Right ventricle myocardium inferior (tissue), 1 donor: Measurements from ENCODE around the gene XRCC6. TPM values are rescaled to one million over a fixed set of nuclear protein-coding genes. Genes with fewer than 3 reads are reported as not detected.
"Not testable (repeated sequence)": the region's sequence is repeated elsewhere in the genome, so short reads cannot be mapped to it uniquely, and the experiment has no call there.

Experiments used
- ATAC-seq: fragments of 200-7000 bp; cut with Tn5 transposase; one replicate; pipeline ENCODE4 v1.9.1; 2020; ENCODE audit warnings: mild to moderate bottlenecking, moderate library complexity
- DNase-seq: peaks from one replicate; pipeline ENCODE4 v3.0.0; 2021; ENCODE audit errors: missing footprints
- intact Hi-C: fragments of 100-400 bp; cut with DNase I; formaldehyde crosslinking; loops from one replicate; pipeline ENCODE4 v1.11.0; 2022
- total RNA-seq: library from RNA; stranded (reverse); fragmentation: NEBNext Ultra II Directional; extraction: Animal tissue kit (Norgen Biotek cat#: 25700); gene quantifications from one replicate; pipeline ENCODE4 v1.2.1, GENCODE V29; 2021
- donor health status: DM: no; HTN: yes; CAD: no; lungs with severe emphysema.

The XRCC6 gene
- total RNA-seq, 1 donor from 2014 or later: 172 TPM

GRCh38 chr22:41638124-41638523 lies 17.0 kb downstream of the XRCC6 start:
- intact Hi-C loops: no loop called here
- ATAC-seq (no peak), DNase-seq (no peak)

GRCh38 chr22:41638748-41639147 lies 17.7 kb downstream of the XRCC6 start:
- intact Hi-C loops: no loop called here
- ATAC-seq: peak; percentile 15
- DNase-seq: no peak

GRCh38 chr22:41641854-41642253 lies 20.8 kb downstream of the XRCC6 start:
- intact Hi-C loops: no loop called here
- ATAC-seq (no peak), DNase-seq (no peak)

- no peak for DNase-seq
- no peak for ATAC-seq
- intact Hi-C loops: no loop called here
These were observed 21.4 kb downstream of the XRCC6 start for GRCh38 chr22:41642331-41643110.

- intact Hi-C loops: no loop called here
- ATAC-seq (no peak), DNase-seq (no peak)
These were observed 26.7 kb downstream of the XRCC6 start for GRCh38 chr22:41647771-41648170.

GRCh38 chr22:41648432-41648831 lies 27.3 kb downstream of the XRCC6 start:
- DNase-seq: no peak
- ATAC-seq: no peak
- intact Hi-C loops: no loop called here

GRCh38 chr22:41650229-41650628 lies 29.1 kb downstream of the XRCC6 start:
- DNase-seq: no peak
- intact Hi-C loops: no loop called here
- no peak for ATAC-seq

GRCh38 chr22:41650821-41651220 lies 29.7 kb downstream of the XRCC6 start:
- no peak for ATAC-seq
- intact Hi-C loops: no loop called here
- no peak for DNase-seq

- intact Hi-C loops: no loop called here
- ATAC-seq: no peak
These were observed 33.2 kb downstream of the XRCC6 start for GRCh38 chr22:41654322-41654721.

GRCh38 chr22:41656556-41656955 lies 35.5 kb downstream of the XRCC6 start:
- DNase-seq (no peak), ATAC-seq (no peak)
- intact Hi-C loops: no loop called here

More at GRCh38 chr22:41654322-41654721, 33.2 kb downstream of the XRCC6 start:
- DNase-seq: no peak

GRCh38 chr22:41657709-41658108 lies 36.6 kb downstream of the XRCC6 start:
- DNase-seq (no peak), ATAC-seq (no peak)
- intact Hi-C loops: no loop called here

- intact Hi-C loops: no loop called here
- ATAC-seq (no peak), DNase-seq (no peak)
These were observed 37.8 kb downstream of the XRCC6 start for GRCh38 chr22:41658869-41659268.

- ATAC-seq (peak; percentile 77), DNase-seq (no peak)
- intact Hi-C loops: no loop called here
These were observed 38.8 kb downstream of the XRCC6 start for GRCh38 chr22:41659941-41660340.

- DNase-seq: no peak
- ATAC-seq: peak; percentile 92
- intact Hi-C loops: no loop called here
These were observed 39.3 kb downstream of the XRCC6 start for GRCh38 chr22:41660416-41660815.

GRCh38 chr22:41661088-41661487 lies 40.0 kb downstream of the XRCC6 start:
- ATAC-seq: no peak
- intact Hi-C loops: no loop called here
- DNase-seq: no peak

- no peak for DNase-seq
These were observed 40.6 kb downstream of the XRCC6 start for GRCh38 chr22:41661713-41662112.

GRCh38 chr22:41663594-41663993 lies 42.5 kb downstream of the XRCC6 start:
- ATAC-seq, intact Hi-C loops: not testable (repeated sequence)
- DNase-seq: peak; percentile 16

More at GRCh38 chr22:41661713-41662112, 40.6 kb downstream of the XRCC6 start:
- no peak for ATAC-seq
- intact Hi-C loops: no loop called here

GRCh38 chr22:41664490-41664889 lies 43.4 kb downstream of the XRCC6 start:
- intact Hi-C loops: no loop called here
- ATAC-seq: no peak
- DNase-seq: no peak

GRCh38 chr22:41664951-41665350 lies 43.9 kb downstream of the XRCC6 start:
- ATAC-seq (no peak), DNase-seq (peak; percentile 5)
- intact Hi-C loops: no loop called here

- ATAC-seq: no peak
These were observed 48.1 kb downstream of the XRCC6 start for GRCh38 chr22:41668971-41669911.

More at GRCh38 chr22:41668971-41669911, 48.1 kb downstream of the XRCC6 start:
- peak; percentile 31 for DNase-seq
- intact Hi-C loops: no loop called here
